K562 (cell line): ENCODE data around the gene CD248. TPM values are rescaled to one million over a fixed set of nuclear protein-coding genes. Genes with fewer than 3 reads are reported as not detected.

Source experiments
- ASH1L ChIP-seq: fragments of 450-650 bp; IDR thresholded peaks from 2 replicates; pipeline ENCODE4 v1.6.1; 2018; ENCODE audit warnings: borderline replicate concordance, mild to moderate bottlenecking, low read depth; ENCODE audit not compliant: partially characterized antibody
- CEBPB ChIP-seq: fragments of 450-650 bp; IDR thresholded peaks from 2 replicates; pipeline ENCODE4 v1.6.1; 2016; ENCODE audit warnings: missing genetic modification characterization, missing compliant biosample characterization
- DMBX1 ChIP-seq: fragments of 250-450 bp; sonication (Bioruptor Pico); IDR thresholded peaks from 2 replicates; pipeline ENCODE4 v1.8.0; 2022; ENCODE audit warnings: inconsistent platforms, mild to moderate bottlenecking, moderate library complexity, borderline replicate concordance
- EP300 ChIP-seq: IDR thresholded peaks from 2 replicates; pipeline ENCODE4 v1.6.1; 2012; ENCODE audit warnings: low read length, improper control_type of control experiment
- FOXA3 ChIP-seq, 2 experiments: fragments of 450-650 bp in 1 of 2; sonication (generic) in 1 of 2; formaldehyde crosslinking; IDR thresholded peaks in 1 of 2; conservative IDR thresholded peaks in 1 of 2; 2 replicates each; pipeline versions ENCODE4 v1.4.0 to v1.8.0; 2020 to 2022; ENCODE audit warnings: mild to moderate bottlenecking in 2 of 2, missing genetic modification reagents in 1 of 2
- HSF4 ChIP-seq: fragments of 250-450 bp; sonication (Bioruptor Pico); IDR thresholded peaks from 2 replicates; pipeline ENCODE4 v2.1.2; 2022; ENCODE audit warnings: mild to moderate bottlenecking, moderate library complexity, borderline replicate concordance
- ILK ChIP-seq: fragments of 450-650 bp; IDR thresholded peaks from 2 replicates; pipeline ENCODE4 v1.6.1; 2016; ENCODE audit warnings: missing genetic modification characterization, low read depth, mild to moderate bottlenecking, missing compliant biosample characterization, moderate library complexity, borderline replicate concordance
- JUND ChIP-seq, 2 experiments: IDR thresholded peaks; 2 replicates in 1 of 2; 3 replicates in 1 of 2; pipeline ENCODE4 v1.6.1; 2011; ENCODE audit warnings: borderline replicate concordance in 2 of 2, low read depth in 2 of 2, low read length in 2 of 2, improper control_type of control experiment in 1 of 2, missing biosample characterization in 1 of 2, missing genetic modification characterization in 1 of 2, missing genetic modification reagents in 1 of 2
- KAT7 ChIP-seq: sonication (generic); formaldehyde crosslinking; IDR thresholded peaks from 2 replicates; pipeline ENCODE4 v1.8.0; 2022; ENCODE audit warnings: missing genetic modification reagents, mild to moderate bottlenecking, borderline replicate concordance
- MTA2 ChIP-seq: fragments of 450-650 bp; IDR thresholded peaks from 2 replicates; pipeline ENCODE4 v1.6.1; 2016; ENCODE audit warnings: low read depth
- NFATC3 ChIP-seq: fragments of 450-650 bp; IDR thresholded peaks from 2 replicates; pipeline ENCODE4 v1.6.1; 2017; ENCODE audit warnings: mild to moderate bottlenecking
- NRF1 ChIP-seq, 2 experiments: fragments of 450-650 bp; IDR thresholded peaks in 1 of 2; conservative IDR thresholded peaks in 1 of 2; 2 replicates each; pipeline ENCODE4 v1.6.1; 2014; ENCODE audit warnings: mild to moderate bottlenecking in 2 of 2
- RBM34 ChIP-seq: fragments of 200-400 bp; formaldehyde crosslinking; IDR thresholded peaks from 2 replicates; pipeline ENCODE4 v1.6.1; 2018; ENCODE audit warnings: low read length, borderline replicate concordance; ENCODE audit not compliant: insufficient read depth
- SPI1 ChIP-seq: IDR thresholded peaks from 2 replicates; pipeline ENCODE4 v1.6.1; 2011; ENCODE audit warnings: low read depth, low read length, control low read depth, borderline replicate concordance
- ZFP30 ChIP-seq: fragments of 250-450 bp; sonication (Bioruptor Pico); IDR thresholded peaks from 2 replicates; pipeline ENCODE4 v1.8.0; 2022; ENCODE audit warnings: moderate library complexity, mild to moderate bottlenecking, inconsistent platforms, borderline replicate concordance
- ZNF12 ChIP-seq: sonication (generic); formaldehyde crosslinking; IDR thresholded peaks from 2 replicates; pipeline ENCODE4 v1.4.0; 2020; ENCODE audit warnings: mild to moderate bottlenecking, missing genetic modification reagents
- ZNF184 ChIP-seq: sonication (generic); formaldehyde crosslinking; IDR thresholded peaks from 2 replicates; pipeline ENCODE4 v1.5.0; 2020; ENCODE audit warnings: missing genetic modification reagents
- ZNF57 ChIP-seq: fragments of 450-650 bp; formaldehyde crosslinking; IDR thresholded peaks from 2 replicates; pipeline ENCODE4 v1.4.0; 2020; ENCODE audit warnings: mild to moderate bottlenecking, moderate library complexity
- polyA plus RNA-seq, 8 experiments: library from polyadenylated mRNA; depleted of rRNA in 4 of 8; stranded (reverse) in 5 of 8; unstranded in 3 of 8; fragments of >200 nt; fragmentation: Nextera tagmentation in 2 of 8; fragmentation: Illumina TruSeq in 1 of 8; extraction: Ambion mirVana in 2 of 8; extraction: Trizol in 1 of 8; gene quantifications; 2 replicates each; pipeline versions ENCODE4 v1.2.1 to v1.2.3, GENCODE V29; 2011 to 2014; ENCODE audit warnings: inconsistent platforms in 1 of 8, missing spikeins in 1 of 8
- total RNA-seq, 7 experiments: library from RNA; depleted of rRNA in 6 of 7; stranded (reverse); fragments of >200 nt in 6 of 7; fragmentation: Illumina TruSeq in 2 of 7; extraction: Trizol in 2 of 7; gene quantifications; 2 replicates each; pipeline versions ENCODE4 v1.2.1 to v1.2.3, GENCODE V29; 2011 to 2021; ENCODE audit warnings: low replicate concordance in 1 of 7
- TF ChIP-seq, protein P1 (sequence below): fragments of 150-350 bp; conservative IDR thresholded peaks from 2 replicates; pipeline ENCODE4 v1.6.1; 2014; ENCODE audit warnings: low read length
- TF ChIP-seq, protein P2 (sequence below): fragments of 450-650 bp; IDR thresholded peaks from 2 replicates; pipeline ENCODE4 v1.6.1; 2018; ENCODE audit warnings: mild to moderate bottlenecking, low read depth; ENCODE audit not compliant: partially characterized antibody
- TF ChIP-seq, protein P3 (sequence below): fragments of 250-450 bp; sonication (Bioruptor Pico); IDR thresholded peaks from 2 replicates; pipeline ENCODE4 v1.4.0; 2020; ENCODE audit warnings: borderline replicate concordance

The CD248 gene
- total and polyA plus RNA-seq, 9 of the 15 experiments (the other 6 are each of a cell fraction or from before 2014, with no cell fraction given), result 0.09 TPM; not detected in 8

DNA sequence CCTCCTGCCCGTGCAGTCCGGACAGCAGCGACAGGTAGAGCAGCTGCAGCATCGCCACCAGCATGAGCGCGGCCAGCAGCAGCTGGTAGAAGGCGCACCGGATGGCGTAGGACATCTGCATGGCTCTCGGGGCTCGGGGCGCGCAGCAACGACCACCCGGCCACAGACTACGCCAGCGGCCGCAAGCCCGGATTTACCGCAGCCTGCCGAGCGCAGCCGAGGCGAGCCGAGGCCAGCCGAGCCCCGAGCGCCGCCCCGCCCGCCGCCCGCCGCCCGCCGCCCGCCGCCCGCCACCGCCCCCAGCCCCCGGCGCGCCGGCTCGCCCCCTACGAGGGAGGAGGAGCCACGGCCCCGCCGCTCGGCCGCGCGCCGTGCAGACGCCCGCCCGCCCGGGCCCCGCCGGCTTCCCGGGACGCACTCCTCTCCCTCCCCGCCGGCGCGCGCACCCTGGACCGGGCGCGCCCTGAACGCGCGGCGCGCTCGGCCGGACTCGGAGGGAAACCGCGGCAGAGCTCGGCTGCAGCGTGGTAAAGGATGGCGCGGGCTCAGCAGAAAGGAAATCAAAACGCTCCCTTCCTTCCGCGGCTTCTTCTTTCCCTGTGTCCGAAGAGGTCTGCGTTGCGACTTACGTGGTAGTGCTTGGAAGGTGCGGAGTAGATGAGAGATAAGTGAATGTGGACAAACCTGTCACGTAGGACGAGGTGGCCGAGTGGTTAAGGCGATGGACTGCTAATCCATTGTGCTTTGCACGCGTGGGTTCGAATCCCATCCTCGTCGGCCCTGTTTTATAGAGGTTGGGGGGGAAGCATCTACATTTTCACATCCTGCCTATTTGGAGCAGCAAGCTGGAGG, 30.8 kb upstream of the CD248 start, which contains the start of gene B4GAT1 (continued):
- TF ChIP-seq EP300 (peak; percentile 66), ZNF184 (CRISPR knock-in tag) (no peak), JUND (IDR thresholded peaks at IDR 0.05; ENCODE audit: borderline replicate concordance, low read depth, low read length) (0 out of 2 replicates have a peak, but pooled peaks have one; percentile 24), JUND (tag; IDR thresholded peaks at IDR 0.05; ENCODE audit: borderline replicate concordance, low read depth, low read length) (peak; percentile 44; the same call in 1 of the 3 replicates), MTA2 (no peak), NFATC3 (no peak), CEBPB (no peak), RBM34 (no peak), DMBX1 (CRISPR knock-in tag) (no peak), ZNF12 (CRISPR knock-in tag) (no peak), ASH1L (no peak), FOXA3 (CRISPR knock-in tag; conservative IDR thresholded peaks at IDR 0.05 in 1 of 2, IDR thresholded peaks at IDR 0.05 in 1 of 2) (no peak), ILK (tag) (no peak), SPI1 (no peak), NRF1 (conservative IDR thresholded peaks at IDR 0.05 in 1 of 2, IDR thresholded peaks at IDR 0.05 in 1 of 2) (peak; percentile 55 to 69), HSF4 (CRISPR knock-in tag) (no peak), ZFP30 (CRISPR knock-in tag) (no peak), ZNF57 (no peak), KAT7 (CRISPR knock-in tag) (peak; percentile 17; the same call in 1 of the 2 replicates)
- TF ChIP-seq, protein P1, sequence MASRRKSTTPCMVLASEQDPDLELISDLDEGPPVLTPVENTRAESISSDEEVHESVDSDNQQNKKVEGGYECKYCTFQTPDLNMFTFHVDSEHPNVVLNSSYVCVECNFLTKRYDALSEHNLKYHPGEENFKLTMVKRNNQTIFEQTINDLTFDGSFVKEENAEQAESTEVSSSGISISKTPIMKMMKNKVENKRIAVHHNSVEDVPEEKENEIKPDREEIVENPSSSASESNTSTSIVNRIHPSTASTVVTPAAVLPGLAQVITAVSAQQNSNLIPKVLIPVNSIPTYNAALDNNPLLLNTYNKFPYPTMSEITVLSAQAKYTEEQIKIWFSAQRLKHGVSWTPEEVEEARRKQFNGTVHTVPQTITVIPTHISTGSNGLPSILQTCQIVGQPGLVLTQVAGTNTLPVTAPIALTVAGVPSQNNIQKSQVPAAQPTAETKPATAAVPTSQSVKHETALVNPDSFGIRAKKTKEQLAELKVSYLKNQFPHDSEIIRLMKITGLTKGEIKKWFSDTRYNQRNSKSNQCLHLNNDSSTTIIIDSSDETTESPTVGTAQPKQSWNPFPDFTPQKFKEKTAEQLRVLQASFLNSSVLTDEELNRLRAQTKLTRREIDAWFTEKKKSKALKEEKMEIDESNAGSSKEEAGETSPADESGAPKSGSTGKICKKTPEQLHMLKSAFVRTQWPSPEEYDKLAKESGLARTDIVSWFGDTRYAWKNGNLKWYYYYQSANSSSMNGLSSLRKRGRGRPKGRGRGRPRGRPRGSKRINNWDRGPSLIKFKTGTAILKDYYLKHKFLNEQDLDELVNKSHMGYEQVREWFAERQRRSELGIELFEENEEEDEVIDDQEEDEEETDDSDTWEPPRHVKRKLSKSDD, result no peak
- TF ChIP-seq, protein P2, sequence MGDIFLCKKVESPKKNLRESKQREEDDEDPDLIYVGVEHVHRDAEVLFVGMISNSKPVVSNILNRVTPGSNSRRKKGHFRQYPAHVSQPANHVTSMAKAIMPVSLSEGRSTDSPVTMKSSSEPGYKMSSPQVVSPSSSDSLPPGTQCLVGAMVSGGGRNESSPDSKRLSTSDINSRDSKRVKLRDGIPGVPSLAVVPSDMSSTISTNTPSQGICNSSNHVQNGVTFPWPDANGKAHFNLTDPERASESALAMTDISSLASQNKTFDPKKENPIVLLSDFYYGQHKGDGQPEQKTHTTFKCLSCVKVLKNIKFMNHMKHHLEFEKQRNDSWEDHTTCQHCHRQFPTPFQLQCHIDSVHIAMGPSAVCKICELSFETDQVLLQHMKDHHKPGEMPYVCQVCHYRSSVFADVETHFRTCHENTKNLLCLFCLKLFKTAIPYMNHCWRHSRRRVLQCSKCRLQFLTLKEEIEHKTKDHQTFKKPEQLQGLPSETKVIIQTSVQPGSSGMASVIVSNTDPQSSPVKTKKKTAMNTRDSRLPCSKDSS, result no peak
- TF ChIP-seq, protein P3, sequence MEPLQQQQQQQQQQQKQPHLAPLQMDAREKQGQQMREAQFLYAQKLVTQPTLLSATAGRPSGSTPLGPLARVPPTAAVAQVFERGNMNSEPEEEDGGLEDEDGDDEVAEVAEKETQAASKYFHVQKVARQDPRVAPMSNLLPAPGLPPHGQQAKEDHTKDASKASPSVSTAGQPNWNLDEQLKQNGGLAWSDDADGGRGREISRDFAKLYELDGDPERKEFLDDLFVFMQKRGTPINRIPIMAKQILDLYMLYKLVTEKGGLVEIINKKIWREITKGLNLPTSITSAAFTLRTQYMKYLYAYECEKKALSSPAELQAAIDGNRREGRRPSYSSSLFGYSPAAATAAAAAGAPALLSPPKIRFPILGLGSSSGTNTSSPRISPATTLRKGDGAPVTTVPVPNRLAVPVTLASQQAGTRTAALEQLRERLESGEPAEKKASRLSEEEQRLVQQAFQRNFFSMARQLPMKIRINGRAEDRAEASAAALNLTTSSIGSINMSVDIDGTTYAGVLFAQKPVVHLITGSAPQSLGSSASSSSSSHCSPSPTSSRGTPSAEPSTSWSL, result no peak
